Muscle of leg (tissue), 11 donors: ENCODE measurements around the gene KLHL26. TPM values are rescaled to one million over a fixed set of nuclear protein-coding genes. Genes with fewer than 3 reads are reported as not detected.
A peak's percentile ranks its signal among the peaks of the same experiment; 100 is the strongest.
"Not testable (repeated sequence)": the region's sequence is repeated elsewhere in the genome, so short reads cannot be mapped to it uniquely, and the experiment has no call there.

Experiments
- DNase-seq: peaks from one replicate; pipeline ENCODE4 v3.0.0; 2013
- H3K27ac ChIP-seq: one replicate; pipeline ENCODE4 v1.5.1; 2013; ENCODE audit warnings: mild to moderate bottlenecking, low read length, control low read depth
- H3K27me3 ChIP-seq: one replicate; pipeline ENCODE4 v1.6.1; 2013; ENCODE audit warnings: low read length; ENCODE audit not compliant: control insufficient read depth, insufficient read depth
- H3K36me3 ChIP-seq: one replicate; pipeline ENCODE4 v1.6.1; 2013; ENCODE audit warnings: low read length; ENCODE audit not compliant: control insufficient read depth, insufficient read depth
- H3K4me1 ChIP-seq: one replicate; pipeline ENCODE4 v1.6.1; 2013; ENCODE audit warnings: low read length; ENCODE audit not compliant: control insufficient read depth, insufficient read depth
- H3K4me3 ChIP-seq: one replicate; pipeline ENCODE4 v1.5.1; 2013; ENCODE audit warnings: low read length, control low read depth
- H3K9me3 ChIP-seq: replicated peaks from 2 replicates; pipeline ENCODE4 v1.6.1; 2013; ENCODE audit warnings: low read depth, low read length; ENCODE audit not compliant: control insufficient read depth
- WGBS: methylation state at CpG from one replicate; pipeline ENCODE4 v1.1.5; 2013; ENCODE audit warnings: missing lambda C conversion rate; ENCODE audit not compliant: insufficient coverage; 5-methylcytosine and 5-hydroxymethylcytosine counted together
- polyA plus RNA-seq, 8 donors: library from polyadenylated mRNA; unstranded; fragments of 120-200 nt; gene quantifications; one replicate each; pipeline versions ENCODE4 v1.2.1 to v1.2.3, GENCODE V29; 2013; ENCODE audit warnings: inconsistent platforms in 1 of 8, low replicate concordance in 1 of 8; ENCODE audit not compliant: insufficient read length in 8 of 8, insufficient read depth in 1 of 8
- total RNA-seq: library from RNA; stranded (reverse); fragments of 120-200 nt; gene quantifications from one replicate; pipeline ENCODE4 v1.2.4, GENCODE V29; 2013

Gene KLHL26
- total and polyA plus RNA-seq, 9 donors = 2.0 to 5.8 (median 4.0) TPM

DNA sequence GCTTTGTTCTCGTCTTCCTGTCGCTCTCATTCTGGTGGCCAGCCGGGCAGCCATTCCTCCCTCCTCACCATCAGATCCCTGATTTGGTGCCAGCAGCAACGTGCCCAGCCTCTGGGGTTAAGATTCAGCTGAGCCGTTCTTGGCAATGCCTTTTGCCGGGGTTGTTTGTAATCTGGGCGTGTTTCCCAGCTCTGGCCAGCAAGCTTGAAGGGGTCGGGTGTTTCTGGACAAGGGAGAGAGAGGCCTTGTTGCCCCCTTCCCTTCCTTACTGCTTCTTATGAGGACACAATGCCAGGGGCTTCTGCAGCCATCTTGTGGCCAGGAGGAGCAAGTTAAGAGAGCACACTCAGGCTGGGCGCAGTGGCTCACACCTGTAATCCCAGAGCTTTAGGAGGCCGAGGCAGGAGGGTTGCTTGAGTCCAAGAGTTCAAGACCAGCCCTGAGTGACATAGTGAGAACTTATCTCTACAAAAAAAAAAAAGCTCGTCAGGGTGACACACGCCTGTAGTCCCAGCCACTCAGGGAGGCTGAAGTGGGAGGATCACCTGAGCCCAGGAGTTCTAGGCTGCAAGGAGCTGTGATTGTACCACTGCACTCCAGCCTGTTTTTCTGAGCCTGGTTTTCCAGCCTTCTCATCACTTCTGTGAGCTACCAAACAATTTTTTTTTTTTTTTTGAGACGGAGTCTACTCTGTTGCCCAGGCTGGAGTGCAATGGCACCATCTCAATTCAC is 35.9 kb downstream of the KLHL26 start:
- DNase-seq = peak; percentile 82
- Histone ChIP-seq H3K27ac (peak overlapping the region; percentile 37), H3K9me3 (peaks cover 5% of the 10 kb centered on the region), H3K27me3 (no peaks in the 10 kb centered on the region), H3K36me3 (peaks cover 16% of the 10 kb centered on the region), H3K4me1 (peaks cover 48% of the 10 kb centered on the region), H3K4me3 (no peak overlapping the region)
- 31% methylated on average over 7 of the region's 13 CpGs for WGBS

DNA sequence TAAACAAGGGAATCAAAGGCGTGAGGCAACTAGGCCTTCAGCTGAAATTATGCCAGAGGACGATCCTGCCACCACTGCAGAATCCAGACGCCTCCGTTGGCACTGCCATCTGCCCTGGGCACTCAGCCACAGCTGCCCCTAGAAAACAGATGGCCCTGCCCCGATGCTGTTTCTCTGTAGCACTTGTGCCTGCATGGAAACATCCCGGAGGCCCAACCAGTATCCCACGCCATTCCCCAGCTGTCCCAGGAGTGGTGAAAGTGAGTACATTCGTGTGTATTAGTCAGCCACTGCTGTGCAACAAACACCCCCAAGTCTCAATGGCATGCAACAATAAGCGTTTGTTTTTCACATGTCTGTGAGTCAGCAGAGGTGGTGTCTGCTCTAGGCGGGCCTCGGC is 37.8 kb downstream of the KLHL26 start:
- H3K27me3 ChIP-seq = no peaks in the 10 kb centered on the region
- H3K36me3 ChIP-seq = no peaks in the 10 kb centered on the region
- 80% methylated on average over 6 of the region's 11 CpGs for WGBS
- H3K4me1 ChIP-seq = peaks cover 56% of the 10 kb centered on the region
- H3K9me3 ChIP-seq = peaks cover 5% of the 10 kb centered on the region
- no peak overlapping the region for H3K4me3 ChIP-seq
- peak overlapping the region; percentile 47 for H3K27ac ChIP-seq
- peak; percentile 74 for DNase-seq

DNA sequence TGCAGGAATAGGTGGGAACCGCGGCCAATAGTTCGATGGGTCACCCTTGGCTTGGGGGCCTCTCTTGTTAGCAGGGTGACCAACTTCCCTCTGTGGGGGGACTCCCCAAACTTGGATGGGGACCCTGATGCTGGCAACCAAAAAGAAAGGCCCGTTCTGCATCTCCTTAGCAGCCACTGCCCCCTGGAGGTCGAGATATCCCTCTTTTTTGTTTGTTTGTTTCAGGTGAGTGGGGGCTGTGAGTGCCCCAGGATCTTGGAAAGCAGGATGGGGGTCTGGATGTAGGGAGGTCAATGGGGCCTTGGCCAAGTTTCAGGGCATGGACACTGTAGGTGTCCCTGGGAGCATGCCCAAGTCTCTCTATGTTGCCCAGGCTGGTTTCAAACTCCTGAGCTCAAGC is 39.0 kb downstream of the KLHL26 start:
- no peak for DNase-seq

DNA sequence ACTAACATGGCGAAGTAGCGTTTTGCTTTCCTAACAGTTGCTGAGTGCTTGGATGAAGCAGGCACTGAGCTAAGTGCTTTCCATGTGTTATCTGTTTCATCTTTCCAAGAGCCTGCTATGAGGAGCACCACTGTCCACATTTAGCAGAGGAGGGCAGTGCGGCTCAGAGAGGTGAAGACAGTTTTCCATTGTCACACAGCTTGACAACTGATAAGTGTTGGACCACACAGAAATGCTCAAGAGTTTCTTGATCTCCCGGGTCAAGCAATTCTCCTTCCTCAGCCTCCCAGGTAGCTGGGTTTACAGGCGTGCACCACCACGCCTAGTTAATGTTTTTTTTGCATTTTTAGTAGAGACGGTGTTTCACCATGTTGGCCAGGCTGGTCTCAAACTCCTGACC is 39.9 kb downstream of the KLHL26 start:
- H3K27ac ChIP-seq = no peak overlapping the region
- peaks cover 40% of the 10 kb centered on the region for H3K4me1 ChIP-seq
- no peak overlapping the region for H3K4me3 ChIP-seq
- H3K9me3 ChIP-seq = peaks cover 5% of the 10 kb centered on the region
- DNase-seq = no peak
- no peaks in the 10 kb centered on the region for H3K36me3 ChIP-seq
- 96% methylated on average over 5 of the region's 7 CpGs for WGBS
- H3K27me3 ChIP-seq = no peaks in the 10 kb centered on the region

More for the DNA sequence above, 39.0 kb downstream of the KLHL26 start:
- peaks cover 5% of the 10 kb centered on the region for H3K9me3 ChIP-seq
- H3K36me3 ChIP-seq = no peaks in the 10 kb centered on the region
- no peak overlapping the region for H3K27ac ChIP-seq
- H3K27me3 ChIP-seq = no peaks in the 10 kb centered on the region
- H3K4me1 ChIP-seq = peaks cover 49% of the 10 kb centered on the region
- H3K4me3 ChIP-seq = no peak overlapping the region
- 40% methylated on average over 5 of the region's 5 CpGs for WGBS

DNA sequence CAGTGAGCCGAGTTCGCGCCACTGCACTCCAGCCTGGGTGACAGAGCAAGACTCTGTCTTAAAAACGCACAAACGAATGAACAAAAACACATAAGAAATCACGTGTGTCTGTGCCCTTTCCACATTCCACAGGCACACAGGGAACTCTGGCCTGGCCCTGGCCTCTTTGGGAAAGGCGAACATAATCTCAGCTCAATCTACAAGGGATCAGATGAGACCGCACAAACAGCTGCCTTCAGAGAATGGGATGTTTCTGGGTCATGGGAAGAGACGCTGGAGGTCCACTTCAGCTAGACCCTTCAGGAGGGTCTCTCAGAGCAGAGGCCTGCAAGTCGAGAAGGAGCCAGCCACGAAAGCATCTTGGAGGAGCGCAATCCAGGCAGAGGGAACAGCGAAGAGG is 40.3 kb downstream of the KLHL26 start:
- no peak for DNase-seq

DNA sequence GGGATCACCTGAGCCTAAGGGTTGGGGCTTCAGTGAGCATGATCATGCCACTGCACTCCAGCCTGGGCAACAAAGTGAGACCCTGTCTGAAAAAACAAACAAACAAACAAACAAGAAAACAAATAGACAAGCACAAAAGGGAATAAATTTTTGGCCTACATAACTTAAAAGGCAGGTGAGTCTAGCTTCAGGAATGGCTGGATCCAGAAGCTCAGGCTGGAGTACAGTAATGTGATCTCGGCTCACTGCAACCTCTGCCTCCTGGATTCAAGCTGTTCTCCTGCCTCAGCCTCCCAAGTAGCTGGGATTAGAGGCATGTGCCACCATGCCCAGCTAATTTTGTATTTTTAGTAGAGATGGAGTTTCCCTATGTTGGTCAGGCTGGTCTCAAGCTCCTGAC is 43.3 kb downstream of the KLHL26 start:
- not testable (repeated sequence) for H3K36me3 ChIP-seq, H3K9me3 ChIP-seq, DNase-seq, H3K27me3 ChIP-seq, H3K27ac ChIP-seq, H3K4me3 ChIP-seq
- peaks cover 32% of the 10 kb centered on the region for H3K4me1 ChIP-seq
- 60% methylated on average over 1 of the region's 1 CpG for WGBS

More for the DNA sequence above, 40.3 kb downstream of the KLHL26 start:
- Histone ChIP-seq H3K4me1 (peaks cover 36% of the 10 kb centered on the region), H3K9me3 (peaks cover 5% of the 10 kb centered on the region), H3K36me3 (no peaks in the 10 kb centered on the region), H3K4me3 (no peak overlapping the region), H3K27me3 (no peaks in the 10 kb centered on the region), H3K27ac (no peak overlapping the region)
- WGBS = 74% methylated on average over 11 of the region's 13 CpGs

DNA sequence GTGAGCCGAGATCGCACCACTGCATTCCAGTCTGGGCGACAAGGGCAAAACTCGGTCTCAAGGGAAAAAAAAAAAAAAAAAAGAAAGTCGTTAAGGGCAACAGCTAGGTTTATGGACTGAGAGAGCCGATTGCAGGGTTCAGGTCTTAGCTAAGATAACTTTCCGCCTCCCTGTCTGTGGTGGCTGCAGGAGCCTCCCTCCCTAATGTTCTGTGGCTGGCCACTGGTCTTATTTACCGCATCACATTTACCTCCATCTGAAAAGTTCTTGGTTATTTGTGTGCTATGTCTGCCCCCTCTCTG is 45.9 kb downstream of the KLHL26 start:
- Histone ChIP-seq H3K36me3 (no peaks in the 10 kb centered on the region), H3K27ac (no peak overlapping the region), H3K4me1 (peaks cover 22% of the 10 kb centered on the region), H3K4me3 (peak overlapping the region; percentile 57), H3K27me3 (no peaks in the 10 kb centered on the region), H3K9me3 (no peaks in the 10 kb centered on the region)
- DNase-seq = no peak
- WGBS = 65% methylated on average over 5 of the region's 8 CpGs

DNA sequence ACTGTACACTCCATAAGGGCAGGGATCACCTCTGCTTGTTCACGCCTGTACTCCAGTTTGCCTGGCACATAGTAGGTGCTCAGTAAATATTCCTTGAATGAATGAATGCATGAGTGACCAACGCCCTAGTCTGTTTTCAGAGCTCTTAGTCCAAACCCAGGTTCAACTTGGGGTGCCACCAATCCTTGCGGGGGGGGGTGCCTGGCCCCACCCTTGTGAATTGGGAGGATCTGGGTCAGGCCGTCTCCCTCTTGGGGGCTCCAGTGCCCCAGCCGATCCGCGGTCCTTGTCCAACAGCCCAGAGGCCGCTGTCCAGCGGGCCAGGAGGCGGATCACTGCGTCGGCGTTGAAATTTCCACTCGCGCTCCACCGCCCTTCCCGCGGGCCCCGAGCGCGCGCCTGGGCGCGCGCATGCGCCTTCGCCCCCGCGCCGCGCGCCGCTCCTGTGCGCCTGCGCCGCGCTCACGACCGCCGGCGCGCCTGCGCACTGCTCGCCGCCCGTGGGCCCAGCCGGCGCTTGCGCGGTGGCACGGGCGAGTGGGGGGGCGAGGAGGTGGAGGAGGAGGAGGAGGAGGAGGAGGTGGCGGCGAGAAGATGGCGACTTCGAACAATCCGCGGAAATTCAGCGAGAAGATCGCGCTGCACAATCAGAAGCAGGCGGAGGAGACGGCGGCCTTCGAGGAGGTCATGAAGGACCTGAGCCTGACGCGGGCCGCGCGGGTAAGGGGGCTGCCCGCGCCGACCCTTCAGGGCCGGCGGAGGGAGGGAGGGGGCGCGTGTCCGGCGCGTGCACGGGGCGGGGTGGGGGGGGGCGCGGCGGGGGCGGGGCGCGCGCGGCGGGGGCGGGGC is 46.5 kb downstream of the KLHL26 start, which contains the start of gene CRTC1:
Gene CRTC1, plus strand, starts transcription at position 572 of the 849 bp plus-strand sequence. Its CDS starts 23 bp downstream, at position 595.
- H3K9me3 ChIP-seq = no peaks in the 10 kb centered on the region
- H3K27ac ChIP-seq = peak within 1 kb of the TSS; percentile 84
- no peaks in the 10 kb centered on the region for H3K27me3 ChIP-seq
- DNase-seq = peak; percentile 95
- H3K4me3 ChIP-seq = peak within 1 kb of the TSS; percentile 57
- WGBS = 1% methylated on average over 67 of the region's 93 CpGs
- H3K4me1 ChIP-seq = peaks cover 17% of the 10 kb centered on the region
- H3K36me3 ChIP-seq = no peaks in the 10 kb centered on the region

DNA sequence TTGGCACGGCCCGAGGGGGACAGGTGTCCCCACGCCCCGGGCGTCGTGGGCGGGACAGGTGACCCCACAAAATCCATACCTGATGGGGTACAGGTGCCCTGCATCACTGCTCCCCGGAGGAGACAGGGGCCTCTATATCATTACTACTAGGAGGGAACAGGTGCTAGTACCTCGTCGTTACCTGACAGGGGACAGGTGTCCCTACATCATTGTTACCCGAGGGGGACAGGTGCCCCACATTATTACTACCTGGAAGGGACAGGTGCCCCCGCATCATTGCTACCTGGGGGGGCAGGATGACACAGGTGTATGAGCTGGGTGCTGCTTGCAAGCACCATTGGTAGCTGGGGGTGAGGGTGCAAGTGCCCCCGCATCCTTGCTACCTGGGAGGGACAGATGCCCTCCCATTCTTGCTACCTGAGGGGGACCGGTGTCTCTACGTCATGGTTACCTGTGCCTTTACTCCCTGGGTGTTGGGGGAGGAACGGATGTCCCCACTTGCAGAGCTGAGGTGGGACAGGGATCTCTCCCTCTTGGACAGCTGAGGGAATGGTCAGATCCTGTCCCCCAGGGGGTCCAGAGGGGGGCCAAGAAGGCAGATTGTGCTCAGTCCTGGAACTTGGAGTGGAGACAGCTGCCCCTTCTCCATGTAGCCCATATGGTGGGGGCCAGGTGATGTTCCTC is 47.3 kb downstream of the KLHL26 start:
- no peak for DNase-seq
- peak overlapping the region; percentile 54 for H3K4me3 ChIP-seq
- WGBS = 51% methylated on average over 4 of the region's 16 CpGs
- H3K27ac ChIP-seq = peak overlapping the region; percentile 53
- H3K9me3 ChIP-seq = no peaks in the 10 kb centered on the region
- no peaks in the 10 kb centered on the region for H3K27me3 ChIP-seq
- H3K4me1 ChIP-seq = peaks cover 15% of the 10 kb centered on the region
- H3K36me3 ChIP-seq = no peaks in the 10 kb centered on the region

DNA sequence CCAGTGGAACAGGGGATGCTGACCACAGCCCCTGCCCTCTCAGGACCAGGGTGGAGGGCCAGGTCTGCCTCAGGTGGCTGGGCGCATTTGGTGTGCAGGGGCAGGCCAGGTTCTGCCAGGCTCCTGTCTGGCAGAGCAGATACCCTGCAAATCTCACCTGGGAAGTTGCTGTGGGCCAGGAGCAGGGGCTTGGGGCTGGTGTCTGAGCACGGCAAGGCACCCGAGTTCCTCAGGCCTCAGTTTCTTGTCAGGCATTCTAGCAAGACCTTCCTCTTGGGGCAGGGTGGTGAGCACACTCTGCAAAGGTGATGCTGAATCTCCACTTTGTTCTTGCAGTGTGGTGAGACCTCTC is 47.8 kb downstream of the KLHL26 start:
- Histone ChIP-seq H3K27ac (no peak overlapping the region), H3K9me3 (no peaks in the 10 kb centered on the region), H3K4me1 (peaks cover 15% of the 10 kb centered on the region), H3K36me3 (no peaks in the 10 kb centered on the region), H3K27me3 (no peaks in the 10 kb centered on the region), H3K4me3 (no peak overlapping the region)
- 92% methylated on average over 2 of the region's 3 CpGs for WGBS
- DNase-seq = no peak
